GM19397 (cell line): ENCODE results near the gene ZBTB32.
"Not testable (repeated sequence)": the region's sequence is repeated elsewhere in the genome, so short reads cannot be mapped to it uniquely, and the experiment has no call there.

Experiments used
- ATAC-seq: cut with Tn5 transposase; IDR thresholded peaks from one replicate; pipeline ENCODE4 v1.9.1; 2021; ENCODE audit warnings: mild to moderate bottlenecking, moderate library complexity; ENCODE audit not compliant: unreplicated experiment

The ZBTB32 gene

DNA sequence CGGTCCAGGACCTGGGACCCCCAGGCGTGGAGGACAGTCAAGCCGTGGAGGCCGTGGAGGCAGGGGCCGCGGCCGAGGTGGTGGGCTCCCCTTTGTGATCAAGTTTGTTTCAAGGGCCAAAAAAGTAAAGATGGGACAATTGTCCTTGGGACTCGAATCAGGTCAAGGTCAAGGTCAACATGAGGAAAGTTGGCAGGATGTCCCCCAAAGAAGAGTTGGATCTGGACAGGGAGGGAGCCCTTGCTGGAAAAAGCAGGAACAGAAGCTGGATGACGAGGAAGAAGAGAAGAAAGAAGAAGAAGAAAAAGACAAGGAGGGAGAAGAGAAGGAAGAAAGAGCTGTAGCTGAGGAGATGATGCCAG, 15.8 kb downstream of the ZBTB32 start:
- ATAC-seq: no peak

DNA sequence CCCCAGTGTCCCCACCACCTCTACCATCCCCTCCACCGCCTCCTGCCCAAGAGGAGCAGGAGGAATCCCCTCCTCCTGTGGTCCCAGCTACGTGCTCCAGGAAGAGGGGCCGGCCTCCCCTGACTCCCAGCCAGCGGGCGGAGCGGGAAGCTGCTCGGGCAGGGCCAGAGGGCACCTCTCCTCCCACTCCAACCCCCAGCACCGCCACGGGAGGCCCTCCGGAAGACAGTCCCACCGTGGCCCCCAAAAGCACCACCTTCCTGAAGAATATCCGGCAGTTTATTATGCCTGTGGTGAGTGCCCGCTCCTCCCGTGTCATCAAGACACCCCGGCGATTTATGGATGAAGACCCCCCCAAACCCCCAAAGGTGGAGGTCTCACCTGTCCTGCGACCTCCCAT, 16.3 kb downstream of the ZBTB32 start:
- ATAC-seq: no peak

DNA sequence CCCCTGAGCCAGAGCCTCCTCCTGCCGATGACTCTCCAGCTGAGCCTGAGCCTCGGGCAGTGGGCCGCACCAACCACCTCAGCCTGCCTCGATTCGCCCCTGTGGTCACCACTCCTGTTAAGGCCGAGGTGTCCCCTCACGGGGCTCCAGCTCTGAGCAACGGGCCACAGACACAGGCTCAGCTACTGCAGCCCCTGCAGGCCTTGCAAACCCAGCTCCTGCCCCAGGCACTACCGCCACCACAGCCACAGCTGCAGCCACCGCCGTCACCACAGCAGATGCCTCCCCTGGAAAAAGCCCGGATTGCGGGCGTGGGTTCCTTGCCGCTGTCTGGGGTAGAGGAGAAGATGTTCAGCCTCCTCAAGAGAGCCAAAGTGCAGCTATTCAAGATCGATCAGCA, 17.0 kb downstream of the ZBTB32 start:
- ATAC-seq: no peak

DNA sequence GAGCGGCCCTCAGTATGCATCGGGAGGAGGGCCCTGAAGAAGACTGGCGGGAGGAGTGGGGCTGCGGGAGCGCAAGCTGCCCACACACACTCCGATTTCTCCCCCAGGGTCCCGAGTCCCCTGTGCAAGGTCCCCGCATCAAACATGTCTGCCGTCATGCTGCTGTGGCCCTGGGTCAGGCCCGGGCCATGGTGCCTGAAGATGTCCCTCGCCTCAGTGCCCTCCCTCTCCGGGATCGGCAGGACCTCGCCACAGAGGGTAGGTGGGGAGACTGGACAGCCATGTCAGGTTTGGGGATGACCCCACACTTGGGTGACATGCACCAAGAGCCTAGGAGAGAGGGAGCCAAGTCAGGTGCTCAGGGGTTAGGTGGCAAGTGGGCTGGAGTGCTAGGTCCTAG, 18.1 kb downstream of the ZBTB32 start:
- ATAC-seq: no peak

DNA sequence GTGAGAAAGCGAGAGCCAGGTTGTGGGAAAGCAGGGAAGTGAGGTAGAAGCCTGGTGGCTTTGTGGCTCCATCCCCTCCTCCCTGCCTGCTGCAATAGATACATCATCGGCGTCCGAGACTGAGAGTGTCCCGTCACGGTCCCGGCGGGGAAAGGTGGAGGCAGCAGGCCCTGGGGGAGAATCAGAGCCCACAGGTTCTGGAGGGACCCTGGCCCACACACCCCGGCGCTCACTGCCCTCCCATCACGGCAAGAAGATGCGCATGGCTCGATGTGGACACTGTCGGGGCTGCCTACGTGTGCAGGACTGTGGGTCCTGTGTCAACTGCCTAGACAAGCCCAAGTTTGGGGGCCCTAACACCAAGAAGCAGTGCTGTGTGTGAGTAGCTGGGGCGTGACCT, 18.5 kb downstream of the ZBTB32 start:
- ATAC-seq: no peak

DNA sequence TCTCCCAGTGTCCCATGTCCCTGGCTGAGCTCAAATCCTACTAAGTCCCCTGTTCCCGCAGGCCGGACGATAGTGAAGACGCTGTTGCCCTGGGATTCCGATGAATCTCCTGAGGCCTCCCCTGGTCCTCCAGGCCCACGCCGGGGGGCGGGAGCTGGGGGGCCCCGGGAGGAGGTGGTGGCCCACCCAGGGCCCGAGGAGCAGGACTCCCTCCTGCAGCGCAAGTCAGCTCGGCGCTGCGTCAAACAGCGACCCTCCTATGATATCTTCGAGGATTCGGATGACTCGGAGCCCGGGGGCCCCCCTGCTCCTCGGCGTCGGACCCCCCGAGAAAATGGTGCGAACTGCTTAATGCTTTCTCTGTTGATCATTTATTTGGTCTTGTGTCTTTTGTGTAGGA, 19.3 kb downstream of the ZBTB32 start:
- no peak for ATAC-seq

DNA sequence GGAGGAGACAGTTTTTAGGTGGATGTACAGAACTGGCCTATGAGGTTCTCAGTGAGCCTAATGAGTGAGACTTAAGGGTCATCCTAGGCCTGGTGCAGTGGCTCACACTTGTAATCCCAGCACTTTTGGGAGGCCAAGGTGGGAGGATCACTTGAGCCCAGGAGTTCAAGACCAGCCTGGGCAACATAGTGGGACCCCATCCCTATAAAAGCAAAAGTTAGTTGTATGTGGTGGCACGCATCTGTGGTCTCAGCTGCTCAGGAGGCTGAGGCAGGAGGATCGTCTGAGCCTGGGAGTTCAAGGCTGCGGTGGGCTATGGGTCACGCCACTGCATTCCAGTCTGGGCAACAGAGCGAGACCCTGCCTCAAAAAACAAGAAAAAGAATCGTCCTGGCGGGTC, 19.8 kb downstream of the ZBTB32 start:
- not testable (repeated sequence) for ATAC-seq

DNA sequence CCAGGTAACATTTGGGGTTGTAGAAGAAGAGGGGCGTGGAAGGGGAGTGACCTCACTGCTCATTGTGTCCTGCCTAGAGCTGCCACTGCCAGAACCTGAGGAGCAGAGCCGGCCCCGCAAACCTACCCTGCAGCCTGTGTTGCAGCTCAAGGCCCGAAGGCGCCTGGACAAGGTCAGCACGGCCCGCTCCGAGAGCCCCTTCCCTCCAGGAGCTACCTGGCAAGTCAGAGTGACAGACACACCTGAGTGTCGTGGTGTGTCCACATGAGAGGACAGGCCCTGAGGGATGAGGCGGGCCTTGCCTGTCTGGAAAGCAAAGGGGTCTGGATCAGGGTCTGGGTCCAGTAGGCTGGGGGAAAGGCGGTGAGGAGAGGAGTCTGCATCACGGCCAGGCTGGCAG, 20.2 kb downstream of the ZBTB32 start:
- no peak for ATAC-seq

DNA sequence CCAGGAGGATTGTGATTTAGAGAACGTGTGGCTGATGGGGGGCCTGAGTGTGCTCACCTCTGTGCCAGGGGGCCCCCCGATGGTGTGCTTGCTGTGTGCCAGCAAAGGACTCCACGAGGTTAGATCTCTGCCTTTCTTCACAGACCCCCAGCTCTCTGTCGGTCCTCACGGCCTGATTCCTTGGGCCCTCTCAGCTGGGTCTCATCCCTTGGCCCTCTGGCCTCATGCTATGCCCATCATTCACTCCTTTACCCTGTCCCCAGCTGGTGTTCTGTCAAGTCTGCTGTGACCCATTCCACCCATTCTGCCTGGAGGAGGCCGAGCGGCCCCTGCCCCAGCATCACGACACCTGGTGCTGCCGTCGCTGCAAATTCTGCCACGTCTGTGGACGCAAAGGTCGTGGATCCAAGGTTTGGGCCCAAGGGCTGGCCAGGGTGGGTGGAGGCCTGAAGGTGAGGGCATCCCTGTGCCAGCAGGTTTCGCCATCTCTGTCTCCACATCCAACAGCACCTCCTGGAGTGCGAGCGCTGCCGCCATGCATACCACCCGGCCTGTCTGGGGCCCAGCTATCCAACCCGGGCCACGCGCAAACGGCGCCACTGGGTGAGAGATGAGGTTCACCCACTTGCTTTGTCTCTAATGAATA, 21.0 kb downstream of the ZBTB32 start:
- ATAC-seq: no peak

DNA sequence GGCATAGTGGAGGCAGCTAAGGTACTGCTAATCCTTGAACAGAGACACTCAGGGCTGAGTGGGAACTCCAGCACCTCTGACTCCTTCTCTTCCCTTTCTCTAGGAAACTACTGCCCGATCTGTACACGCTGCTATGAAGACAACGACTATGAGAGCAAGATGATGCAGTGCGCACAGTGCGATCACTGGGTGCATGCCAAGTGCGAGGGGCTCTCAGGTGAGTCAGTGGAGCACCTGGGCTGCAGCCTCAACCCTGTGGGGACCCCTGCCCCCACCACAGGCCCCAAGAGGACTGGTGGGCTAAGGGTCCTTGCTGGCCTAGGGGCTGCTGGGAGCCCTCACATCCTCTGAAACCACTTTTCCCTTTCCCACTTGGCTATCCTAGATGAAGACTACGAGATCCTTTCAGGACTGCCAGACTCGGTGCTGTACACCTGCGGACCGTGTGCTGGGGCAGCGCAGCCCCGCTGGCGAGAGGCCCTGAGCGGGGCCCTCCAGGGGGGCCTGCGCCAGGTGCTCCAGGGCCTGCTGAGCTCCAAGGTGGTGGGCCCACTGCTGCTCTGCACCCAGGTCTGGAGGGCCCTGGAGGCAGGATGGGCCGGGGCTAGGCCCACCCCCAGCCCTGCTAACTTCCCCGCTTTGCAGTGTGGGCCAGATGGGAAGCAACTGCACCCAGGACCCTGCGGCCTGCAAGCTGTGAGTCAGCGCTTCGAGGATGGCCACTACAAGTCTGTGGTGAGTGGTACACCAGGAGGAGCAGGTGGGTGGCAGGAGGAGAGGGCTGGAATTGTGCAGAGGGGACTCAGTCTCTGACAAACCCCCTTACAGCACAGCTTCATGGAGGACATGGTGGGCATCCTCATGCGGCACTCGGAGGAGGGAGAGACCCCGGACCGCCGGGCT, 22.9 kb downstream of the ZBTB32 start:
- no peak for ATAC-seq

DNA sequence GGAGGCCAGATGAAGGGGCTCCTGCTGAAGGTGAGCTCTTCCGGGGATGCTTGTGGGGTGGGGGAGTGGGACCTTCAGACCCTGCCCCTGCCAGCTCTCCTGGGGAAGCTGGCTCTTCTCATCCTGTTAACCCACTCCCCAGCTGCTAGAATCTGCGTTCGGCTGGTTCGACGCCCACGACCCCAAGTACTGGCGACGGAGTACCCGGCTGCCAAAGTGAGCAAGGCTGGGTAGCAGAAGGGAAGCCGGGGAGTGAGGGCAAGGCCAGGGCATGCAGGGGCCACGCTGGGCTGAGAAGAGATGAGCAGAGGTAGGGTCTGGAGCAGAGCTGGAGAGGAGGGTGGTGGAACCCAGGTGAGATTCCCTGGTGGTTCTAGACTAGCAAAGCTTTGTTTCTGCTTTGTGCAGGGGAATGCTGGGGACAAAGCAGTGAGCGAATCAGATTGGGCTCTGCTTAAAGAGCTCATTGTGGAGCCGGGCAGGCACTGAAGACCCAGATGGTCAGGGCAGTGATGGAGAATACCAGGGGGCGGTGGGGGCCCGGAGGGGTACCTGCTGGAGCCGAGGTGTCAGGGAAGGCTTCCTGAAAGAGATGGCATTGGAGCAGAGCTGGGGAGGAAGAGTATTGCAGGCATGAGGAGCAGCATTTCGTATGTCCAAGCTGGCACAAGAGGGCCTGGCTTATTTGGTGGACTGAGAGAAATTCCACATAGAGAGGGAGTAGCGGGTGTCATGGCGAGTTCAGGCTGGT, 23.8 kb downstream of the ZBTB32 start:
- no peak for ATAC-seq

DNA sequence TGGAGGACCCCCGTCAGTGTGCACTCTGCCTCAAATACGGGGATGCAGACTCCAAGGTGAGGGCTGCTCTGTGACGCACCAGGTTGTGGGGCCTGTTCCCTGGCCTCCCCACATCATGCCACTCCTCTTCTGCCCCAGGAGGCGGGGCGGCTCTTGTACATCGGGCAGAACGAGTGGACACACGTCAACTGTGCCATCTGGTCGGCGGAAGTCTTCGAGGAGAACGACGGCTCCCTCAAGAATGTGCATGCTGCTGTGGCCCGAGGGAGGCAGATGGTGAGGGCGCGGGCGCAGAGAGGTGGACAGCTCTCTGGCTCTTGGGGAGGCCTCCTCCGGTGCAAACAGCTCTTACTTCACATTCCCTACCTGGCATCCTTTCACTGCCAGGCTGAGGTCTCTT, 24.7 kb downstream of the ZBTB32 start:
- ATAC-seq: no peak

DNA sequence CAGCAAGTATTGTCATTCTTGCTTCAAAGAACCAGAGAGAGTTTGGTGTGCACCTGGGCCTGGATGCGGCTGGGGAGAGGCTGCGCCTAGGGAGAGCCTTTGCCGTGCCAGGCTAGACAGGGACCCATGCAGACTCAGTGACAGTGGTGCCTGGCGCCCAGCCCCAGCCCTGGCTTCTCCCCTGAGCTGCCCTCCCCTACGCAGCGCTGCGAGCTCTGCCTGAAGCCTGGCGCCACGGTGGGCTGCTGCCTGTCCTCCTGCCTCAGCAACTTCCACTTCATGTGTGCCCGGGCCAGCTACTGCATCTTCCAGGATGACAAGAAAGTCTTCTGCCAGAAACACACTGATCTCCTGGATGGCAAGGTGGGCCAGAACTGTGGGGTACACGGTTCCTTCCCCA, 25.4 kb downstream of the ZBTB32 start:
- ATAC-seq: no peak

DNA sequence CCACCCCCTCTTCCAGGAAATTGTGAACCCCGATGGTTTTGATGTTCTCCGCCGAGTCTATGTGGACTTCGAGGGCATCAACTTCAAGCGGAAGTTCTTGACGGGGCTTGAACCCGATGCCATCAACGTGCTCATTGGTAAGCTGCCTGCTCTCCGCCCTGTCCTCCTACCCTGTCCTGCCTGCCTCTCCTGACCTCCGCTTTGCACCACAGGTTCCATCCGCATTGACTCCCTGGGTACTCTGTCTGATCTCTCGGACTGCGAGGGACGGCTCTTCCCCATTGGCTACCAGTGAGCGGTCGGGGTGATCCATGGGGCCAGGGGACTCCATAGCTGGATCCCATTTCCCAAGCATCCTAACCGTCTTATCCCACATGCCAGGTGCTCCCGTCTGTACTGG, 26.0 kb downstream of the ZBTB32 start:
- ATAC-seq: no peak

DNA sequence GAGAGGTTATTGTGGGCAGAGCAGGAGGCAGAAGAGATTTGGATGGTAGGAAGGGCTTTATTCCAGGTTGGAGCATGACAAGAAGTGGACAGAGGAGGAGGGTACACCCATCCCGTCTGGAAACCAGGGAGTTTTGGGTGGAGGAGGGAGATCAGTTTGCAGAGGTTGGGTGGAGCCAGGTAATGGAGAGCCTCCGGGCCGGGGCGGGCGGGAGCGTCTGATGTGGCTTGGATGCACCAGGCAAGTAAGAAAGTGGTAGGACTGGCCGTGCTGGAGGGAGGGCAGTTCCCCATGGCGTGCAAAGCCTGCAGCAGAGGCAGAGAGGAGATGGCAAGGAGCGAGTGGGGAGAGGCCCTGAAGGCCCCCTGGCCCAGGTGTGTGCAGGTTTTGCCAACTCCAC, 27.0 kb downstream of the ZBTB32 start:
- no peak for ATAC-seq

DNA sequence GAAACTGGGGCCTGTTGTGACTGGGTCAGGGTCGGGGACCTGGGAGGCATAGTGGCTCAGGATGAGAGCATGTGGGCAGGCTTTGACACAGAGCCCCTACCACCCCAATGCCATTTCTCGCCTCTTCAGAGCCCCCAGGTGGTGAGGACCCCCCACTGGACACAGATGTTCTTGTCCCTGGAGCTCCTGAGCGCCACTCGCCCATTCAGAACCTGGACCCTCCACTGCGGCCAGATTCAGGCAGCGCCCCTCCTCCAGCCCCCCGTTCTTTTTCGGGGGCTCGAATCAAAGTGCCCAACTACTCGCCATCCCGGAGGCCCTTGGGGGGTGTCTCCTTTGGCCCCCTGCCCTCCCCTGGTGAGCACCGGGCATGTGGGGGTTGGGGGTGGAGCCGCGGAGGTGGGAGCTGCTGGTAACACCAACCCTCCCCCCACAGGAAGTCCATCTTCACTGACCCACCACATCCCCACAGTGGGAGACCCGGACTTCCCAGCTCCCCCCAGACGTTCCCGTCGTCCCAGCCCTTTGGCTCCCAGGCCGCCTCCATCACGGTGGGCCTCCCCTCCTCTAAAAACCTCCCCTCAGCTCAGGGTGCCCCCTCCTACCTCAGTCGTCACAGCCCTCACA, 27.5 kb downstream of the ZBTB32 start:
- ATAC-seq: no peak

DNA sequence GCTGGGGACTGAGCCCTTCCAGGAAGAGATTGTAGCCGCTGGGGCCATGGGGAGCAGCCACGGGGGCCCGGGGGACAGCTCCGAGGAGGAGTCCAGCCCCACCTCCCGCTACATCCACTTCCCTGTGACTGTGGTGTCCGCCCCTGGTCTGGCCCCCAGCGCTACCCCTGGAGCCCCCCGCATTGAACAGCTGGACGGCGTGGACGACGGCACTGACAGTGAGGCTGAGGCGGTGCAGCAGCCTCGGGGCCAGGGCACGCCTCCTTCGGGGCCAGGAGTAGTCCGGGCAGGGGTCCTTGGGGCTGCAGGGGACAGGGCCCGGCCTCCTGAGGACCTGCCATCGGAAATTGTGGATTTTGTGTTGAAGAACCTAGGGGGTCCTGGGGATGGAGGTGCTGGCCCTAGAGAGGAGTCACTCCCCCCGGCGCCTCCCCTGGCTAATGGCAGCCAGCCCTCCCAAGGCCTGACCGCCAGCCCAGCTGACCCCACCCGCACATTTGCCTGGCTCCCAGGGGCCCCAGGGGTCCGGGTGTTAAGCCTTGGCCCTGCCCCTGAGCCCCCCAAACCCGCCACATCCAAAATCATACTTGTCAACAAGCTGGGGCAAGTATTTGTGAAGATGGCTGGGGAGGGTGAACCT, 28.3 kb downstream of the ZBTB32 start:
- no peak for ATAC-seq

DNA sequence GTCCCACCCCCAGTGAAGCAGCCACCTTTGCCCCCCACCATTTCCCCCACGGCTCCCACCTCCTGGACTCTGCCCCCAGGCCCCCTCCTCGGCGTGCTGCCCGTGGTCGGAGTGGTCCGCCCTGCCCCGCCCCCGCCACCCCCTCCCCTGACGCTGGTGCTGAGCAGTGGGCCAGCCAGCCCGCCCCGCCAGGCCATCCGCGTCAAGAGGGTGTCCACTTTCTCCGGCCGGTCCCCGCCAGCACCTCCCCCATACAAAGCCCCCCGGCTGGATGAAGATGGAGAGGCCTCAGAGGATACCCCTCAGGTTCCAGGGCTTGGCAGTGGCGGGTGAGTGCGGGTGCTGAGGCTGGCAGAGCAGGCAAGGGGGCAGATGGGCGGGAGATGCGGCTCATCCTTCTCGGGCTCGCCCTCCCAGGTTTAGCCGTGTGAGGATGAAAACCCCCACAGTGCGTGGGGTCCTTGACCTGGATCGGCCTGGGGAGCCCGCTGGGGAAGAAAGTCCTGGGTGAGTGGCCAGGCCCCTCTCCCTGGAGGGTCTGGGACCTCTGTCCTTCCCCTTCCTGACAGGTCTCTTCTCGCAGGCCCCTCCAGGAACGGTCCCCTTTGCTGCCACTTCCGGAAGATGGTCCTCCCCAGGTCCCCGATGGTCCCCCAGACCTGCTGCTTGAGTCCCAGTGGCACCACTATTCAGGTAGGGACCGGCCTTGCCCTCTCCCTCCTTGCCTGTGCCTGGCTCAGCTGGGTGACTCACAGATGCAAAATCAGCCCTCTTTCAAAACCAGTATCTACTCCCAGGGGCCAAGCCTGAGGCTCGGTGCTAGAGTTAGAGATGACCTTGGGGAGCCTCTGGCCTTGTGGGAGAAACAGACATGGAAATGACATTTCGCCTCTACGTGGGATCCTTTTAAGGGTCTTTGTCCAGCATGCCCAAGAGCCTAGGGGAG, 29.1 kb downstream of the ZBTB32 start:
- no peak for ATAC-seq

DNA sequence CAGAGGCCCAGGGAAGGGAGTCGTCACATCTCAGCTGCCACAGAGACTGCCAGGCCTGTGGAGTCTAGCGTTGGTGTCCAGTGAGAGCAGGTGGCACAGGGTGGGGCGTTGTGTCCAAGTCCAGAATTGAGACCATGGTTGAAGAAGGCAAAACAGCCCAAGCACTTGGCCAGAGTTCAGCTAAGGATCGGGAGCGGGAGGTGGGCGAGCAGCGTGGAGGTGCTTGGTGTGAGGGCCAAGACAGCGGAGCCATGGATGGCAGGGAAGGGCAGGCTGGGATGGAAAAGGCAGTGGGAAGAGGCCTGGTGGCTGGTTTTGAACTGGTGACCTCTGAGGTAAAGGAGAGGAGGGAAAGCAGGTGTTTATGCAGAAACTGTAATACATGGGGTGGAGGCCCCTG, 29.9 kb downstream of the ZBTB32 start:
- ATAC-seq: no peak

DNA sequence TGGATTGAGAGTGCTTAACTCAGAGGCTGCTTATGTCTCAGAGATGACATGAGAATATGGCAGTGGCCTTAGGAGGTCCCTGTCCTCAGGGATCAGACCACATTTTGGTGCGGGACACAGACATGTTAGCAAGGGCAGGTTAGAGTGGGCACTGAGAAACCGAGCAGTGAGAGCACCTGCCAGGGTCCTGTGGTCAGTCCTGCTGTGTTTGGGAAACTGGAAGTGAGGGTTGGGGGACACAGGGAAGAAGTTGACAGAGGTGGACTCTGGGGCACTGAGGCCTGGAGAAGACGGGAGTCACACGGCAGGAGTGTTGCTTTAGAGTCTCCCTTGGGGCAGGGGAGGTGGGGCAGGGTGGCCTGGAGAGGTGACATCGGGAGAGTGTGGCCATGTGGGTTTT, 30.5 kb downstream of the ZBTB32 start:
- no peak for ATAC-seq
